HepG2 (cell line): ENCODE results near the gene DQX1.

Source experiments
- HMG20A ChIP-seq: IDR thresholded peaks from 2 replicates; pipeline ENCODE4 v1.6.1; 2016; ENCODE audit warnings: borderline replicate concordance
- RBM39 ChIP-seq: fragments of 200-400 bp; formaldehyde crosslinking; IDR thresholded peaks from one replicate; pipeline ENCODE4 v1.6.1; 2018; ENCODE audit warnings: antibody characterized with exemption, mild to moderate bottlenecking, low read depth, low read length; ENCODE audit not compliant: poor library complexity, severe bottlenecking
- SIN3A ChIP-seq: IDR thresholded peaks from 2 replicates; pipeline ENCODE4 v1.6.1; 2011; ENCODE audit warnings: low read depth, mild to moderate bottlenecking, control low read depth, low read length, borderline replicate concordance
- ZNF530 ChIP-seq: sonication (generic); formaldehyde crosslinking; IDR thresholded peaks from 2 replicates; pipeline ENCODE4 v1.5.0; 2020; ENCODE audit warnings: low read depth, mild to moderate bottlenecking, missing genetic modification reagents
- TF ChIP-seq, protein P1 (sequence below): sonication (generic); formaldehyde crosslinking; IDR thresholded peaks from 2 replicates; pipeline ENCODE4 v1.5.0; 2020; ENCODE audit warnings: missing genetic modification reagents, mild to moderate bottlenecking, borderline replicate concordance

- no peak for TF ChIP-seq SIN3A
- TF ChIP-seq ZNF530 (CRISPR knock-in tag), result no peak
- TF ChIP-seq, protein P1, sequence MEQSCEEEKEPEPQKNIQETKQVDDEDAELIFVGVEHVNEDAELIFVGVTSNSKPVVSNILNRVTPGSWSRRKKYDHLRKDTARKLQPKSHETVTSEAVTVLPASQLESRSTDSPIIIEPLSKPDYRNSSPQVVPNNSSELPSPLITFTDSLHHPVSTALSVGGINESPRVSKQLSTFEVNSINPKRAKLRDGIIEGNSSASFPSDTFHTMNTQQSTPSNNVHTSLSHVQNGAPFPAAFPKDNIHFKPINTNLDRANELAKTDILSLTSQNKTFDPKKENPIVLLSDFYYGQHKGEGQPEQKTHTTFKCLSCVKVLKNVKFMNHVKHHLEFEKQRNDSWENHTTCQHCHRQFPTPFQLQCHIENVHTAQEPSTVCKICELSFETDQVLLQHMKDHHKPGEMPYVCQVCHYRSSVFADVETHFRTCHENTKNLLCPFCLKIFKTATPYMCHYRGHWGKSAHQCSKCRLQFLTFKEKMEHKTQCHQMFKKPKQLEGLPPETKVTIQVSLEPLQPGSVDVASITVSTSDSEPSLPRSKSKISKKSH (CRISPR knock-in tag), result no peak
- no peak for TF ChIP-seq HMG20A (CRISPR knock-in tag)
- TF ChIP-seq RBM39, result no peak
Measured at GRCh38 chr2:74527741-74528140, 1.7 kb upstream of the DQX1 start.
